GM18858 (cell line): ENCODE measurements around the gene STAT5B.
"Not testable (repeated sequence)": the region's sequence is repeated elsewhere in the genome, so short reads cannot be mapped to it uniquely, and the experiment has no call there.

Source experiments
- ATAC-seq: cut with Tn5 transposase; IDR thresholded peaks from one replicate; pipeline ENCODE4 v1.9.1; 2021; ENCODE audit not compliant: unreplicated experiment

The STAT5B gene

DNA sequence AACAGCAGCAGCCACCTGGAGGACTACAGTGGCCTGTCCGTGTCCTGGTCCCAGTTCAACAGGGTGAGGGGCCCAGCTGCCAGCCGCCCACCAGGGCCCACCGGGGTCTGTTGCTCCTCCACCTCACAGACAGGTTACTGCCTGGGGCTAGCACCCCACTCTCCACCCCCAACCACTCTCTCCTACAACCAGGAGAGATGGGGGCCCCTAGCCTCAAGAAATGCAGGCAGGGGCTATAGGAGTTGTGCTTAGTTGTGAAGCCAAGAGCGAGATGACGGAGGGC is 30.1 kb upstream of the STAT5B start:
- no peak for ATAC-seq

DNA sequence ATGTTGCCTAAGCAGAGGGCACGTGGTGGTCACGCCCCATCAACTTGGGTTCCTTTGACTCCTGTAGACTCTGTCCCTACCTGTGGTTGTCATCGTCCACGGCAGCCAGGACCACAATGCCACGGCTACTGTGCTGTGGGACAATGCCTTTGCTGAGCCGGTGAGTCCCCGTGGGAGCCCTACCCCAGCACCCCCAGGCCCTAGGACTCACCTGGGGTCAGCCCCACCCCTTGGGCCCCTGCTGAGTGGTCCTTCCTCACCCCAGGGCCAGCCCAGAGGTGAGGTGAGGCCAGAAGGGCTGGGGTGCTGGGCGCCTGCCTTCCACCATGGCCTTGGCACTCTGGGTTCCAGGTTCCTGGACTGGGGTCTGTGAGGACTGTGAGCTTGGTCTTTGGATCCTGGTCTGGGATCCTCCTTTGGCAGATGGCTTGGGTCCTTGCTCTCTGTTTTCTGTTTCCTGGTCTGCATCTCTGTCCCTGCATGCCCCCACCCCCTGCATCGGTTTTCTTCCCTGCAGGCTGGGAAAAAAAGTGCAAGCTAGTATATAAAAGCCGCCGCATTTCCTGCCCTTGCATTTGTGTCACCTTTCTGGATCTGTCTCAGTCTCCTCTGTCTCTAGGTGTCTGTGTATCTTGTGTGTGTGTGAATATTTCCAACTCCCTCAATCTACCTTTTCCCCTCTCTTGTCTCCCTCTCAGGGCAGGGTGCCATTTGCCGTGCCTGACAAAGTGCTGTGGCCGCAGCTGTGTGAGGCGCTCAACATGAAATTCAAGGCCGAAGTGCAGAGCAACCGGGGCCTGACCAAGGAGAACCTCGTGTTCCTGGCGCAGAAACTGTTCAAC is 29.6 kb upstream of the STAT5B start:
- ATAC-seq = no peak

DNA sequence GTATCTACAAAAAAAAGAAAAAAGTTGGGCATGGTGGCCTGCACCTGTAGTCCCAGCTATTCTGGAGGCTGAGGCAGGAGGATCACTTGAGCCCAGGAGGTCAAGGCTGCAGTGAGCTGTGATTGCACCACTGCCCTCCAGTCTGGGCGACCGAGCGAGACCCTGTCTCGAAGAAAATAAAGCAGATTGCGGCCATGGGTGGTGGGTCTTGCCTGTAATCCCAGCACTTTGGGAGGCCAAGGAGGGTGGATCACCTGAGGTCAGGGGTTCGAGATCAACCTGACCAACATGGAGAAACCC is 28.8 kb upstream of the STAT5B start:
- not testable (repeated sequence) for ATAC-seq

DNA sequence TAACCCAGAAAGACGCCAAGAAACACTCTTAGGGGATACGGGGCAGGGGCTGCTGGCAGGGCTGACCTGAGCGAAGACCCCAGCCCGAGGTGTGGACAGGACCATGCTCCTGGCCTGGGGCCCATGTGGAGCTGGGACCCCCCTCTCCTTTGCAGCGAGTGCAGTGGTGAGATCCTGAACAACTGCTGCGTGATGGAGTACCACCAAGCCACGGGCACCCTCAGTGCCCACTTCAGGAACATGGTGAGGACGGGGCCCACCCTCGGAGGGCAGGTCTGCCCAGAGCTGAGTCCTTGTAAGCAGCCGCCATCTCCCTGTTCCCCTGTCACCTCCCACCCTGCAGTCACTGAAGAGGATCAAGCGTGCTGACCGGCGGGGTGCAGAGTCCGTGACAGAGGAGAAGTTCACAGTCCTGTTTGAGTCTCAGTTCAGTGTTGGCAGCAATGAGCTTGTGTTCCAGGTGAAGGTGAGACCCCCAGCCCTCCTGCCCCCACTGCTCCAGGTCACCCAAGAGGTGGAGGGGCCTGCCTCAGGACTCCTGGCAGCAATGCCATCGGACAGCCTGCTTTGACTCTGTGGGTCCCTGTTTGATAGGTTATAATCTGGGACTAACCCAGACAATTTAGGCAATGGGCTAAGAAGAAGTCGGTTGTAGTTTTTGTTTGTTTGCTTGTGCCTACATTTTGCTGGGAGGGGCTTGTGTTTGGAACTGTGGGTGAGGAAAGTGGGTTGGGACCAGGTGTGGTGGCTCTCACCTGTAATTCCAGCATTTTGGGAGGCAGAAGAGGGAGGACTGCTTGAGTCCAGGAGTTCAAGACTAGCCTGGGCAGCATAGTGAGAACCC is 28.2 kb upstream of the STAT5B start:
- no peak for ATAC-seq

DNA sequence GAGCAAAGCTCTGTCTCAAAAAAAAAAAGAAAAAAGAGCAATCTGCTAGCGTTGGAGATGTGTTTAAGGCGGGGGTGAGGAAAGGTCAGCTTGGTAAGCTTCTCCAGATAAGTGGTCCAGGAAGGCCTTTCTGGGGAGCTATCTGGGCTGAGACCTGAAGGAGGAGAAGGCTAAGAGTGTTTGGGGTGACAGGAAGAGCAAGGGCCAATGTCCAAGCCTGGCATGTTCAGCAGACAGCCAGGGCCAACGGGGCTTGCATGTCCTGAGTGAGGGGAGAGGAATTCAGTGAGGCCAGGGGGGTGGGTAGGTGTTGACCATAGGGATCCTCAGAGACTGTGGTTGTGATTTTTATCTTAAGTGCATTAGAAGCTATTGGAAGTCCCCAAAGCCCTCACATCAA is 27.5 kb upstream of the STAT5B start:
- no peak for ATAC-seq

DNA sequence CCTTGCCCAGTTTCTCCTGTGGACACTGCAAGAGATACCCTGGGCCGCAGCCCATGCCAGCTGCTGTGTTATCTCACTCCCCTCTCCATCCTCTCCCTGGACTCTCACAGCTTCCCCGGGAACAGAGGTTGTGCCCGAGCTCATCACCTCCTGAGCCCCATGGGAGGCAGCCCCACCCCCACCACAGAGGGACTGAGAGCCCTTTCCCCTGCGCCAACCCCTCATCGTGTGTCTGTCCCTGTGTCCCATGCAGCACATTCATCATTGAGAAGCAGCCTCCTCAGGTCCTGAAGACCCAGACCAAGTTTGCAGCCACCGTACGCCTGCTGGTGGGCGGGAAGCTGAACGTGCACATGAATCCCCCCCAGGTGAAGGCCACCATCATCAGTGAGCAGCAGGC is 24.8 kb upstream of the STAT5B start:
- no peak for ATAC-seq

DNA sequence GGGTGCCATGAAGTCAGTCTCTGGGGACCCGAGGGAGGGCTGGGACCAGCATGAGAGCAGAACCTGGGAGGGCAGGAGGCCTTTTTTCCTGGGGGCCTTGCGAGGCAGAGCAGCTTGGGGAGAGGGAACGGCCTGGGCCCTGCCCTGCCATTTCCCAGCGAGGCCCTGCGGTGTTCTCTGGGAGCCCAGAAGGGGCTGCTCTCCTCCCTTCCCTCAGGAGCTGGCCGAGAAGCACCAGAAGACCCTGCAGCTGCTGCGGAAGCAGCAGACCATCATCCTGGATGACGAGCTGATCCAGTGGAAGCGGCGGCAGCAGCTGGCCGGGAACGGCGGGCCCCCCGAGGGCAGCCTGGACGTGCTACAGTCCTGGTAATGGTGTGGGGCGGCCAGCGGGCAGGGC is 23.7 kb upstream of the STAT5B start:
- not testable (repeated sequence) for ATAC-seq

DNA sequence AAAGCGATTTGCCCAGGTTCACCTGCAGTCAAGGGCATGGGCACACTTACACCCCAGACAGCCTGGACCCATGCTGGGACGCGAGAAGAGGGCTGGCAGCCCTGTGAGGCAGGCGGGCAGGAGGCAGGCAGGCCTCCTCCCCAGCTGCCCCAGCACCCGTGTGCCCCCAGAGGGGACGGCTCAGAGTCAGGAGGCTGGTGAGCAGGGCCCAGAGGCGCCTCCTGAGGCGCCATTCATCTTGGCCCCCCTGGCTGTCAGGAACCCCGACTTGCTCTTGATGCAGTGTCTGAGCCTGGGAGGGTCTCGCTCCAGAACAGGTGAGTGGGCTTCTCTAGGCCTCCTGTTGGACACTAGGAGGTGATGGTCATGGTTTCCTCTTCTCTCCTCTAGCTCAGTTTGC is 23.2 kb upstream of the STAT5B start:
- not testable (repeated sequence) for ATAC-seq

DNA sequence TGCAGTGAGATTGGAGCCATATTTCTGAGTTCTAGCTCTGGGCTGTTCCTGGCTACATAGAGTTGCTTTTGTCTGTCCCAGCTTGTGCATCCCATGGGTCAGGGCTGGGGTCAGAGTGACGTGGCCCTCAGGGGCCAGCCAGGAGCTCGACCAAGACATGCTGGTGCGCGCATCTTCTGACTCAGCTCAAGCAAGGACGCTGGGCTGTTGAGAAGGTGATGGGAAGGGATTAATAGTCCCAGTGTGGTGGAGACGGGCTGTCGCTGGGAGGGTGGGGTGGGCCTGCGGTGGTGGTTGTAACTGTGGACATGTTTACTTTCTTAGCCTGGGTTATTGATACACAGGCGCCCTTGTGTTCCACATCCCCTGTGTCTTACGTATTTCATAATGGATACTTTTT is 21.6 kb upstream of the STAT5B start:
- ATAC-seq = not testable (repeated sequence)

DNA sequence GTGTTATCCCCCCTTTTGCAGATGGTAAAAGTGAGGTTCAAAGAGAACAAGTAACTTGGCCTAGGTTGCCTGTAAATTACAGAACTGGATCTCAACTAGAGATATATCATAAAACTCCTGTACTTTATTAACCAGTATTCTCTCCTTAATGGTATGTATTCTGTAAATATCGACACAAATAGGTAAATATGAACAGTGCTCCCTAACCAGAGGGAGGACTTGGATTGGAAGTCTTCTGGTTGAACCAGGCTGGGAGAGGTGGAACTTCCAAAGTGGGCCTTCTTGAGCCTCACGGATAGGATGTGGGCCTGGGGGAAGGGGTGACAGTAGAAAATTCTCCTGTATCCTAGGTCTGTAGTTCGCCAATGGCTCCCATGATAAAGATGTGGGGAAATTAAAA is 19.8 kb upstream of the STAT5B start:
- ATAC-seq = no peak

DNA sequence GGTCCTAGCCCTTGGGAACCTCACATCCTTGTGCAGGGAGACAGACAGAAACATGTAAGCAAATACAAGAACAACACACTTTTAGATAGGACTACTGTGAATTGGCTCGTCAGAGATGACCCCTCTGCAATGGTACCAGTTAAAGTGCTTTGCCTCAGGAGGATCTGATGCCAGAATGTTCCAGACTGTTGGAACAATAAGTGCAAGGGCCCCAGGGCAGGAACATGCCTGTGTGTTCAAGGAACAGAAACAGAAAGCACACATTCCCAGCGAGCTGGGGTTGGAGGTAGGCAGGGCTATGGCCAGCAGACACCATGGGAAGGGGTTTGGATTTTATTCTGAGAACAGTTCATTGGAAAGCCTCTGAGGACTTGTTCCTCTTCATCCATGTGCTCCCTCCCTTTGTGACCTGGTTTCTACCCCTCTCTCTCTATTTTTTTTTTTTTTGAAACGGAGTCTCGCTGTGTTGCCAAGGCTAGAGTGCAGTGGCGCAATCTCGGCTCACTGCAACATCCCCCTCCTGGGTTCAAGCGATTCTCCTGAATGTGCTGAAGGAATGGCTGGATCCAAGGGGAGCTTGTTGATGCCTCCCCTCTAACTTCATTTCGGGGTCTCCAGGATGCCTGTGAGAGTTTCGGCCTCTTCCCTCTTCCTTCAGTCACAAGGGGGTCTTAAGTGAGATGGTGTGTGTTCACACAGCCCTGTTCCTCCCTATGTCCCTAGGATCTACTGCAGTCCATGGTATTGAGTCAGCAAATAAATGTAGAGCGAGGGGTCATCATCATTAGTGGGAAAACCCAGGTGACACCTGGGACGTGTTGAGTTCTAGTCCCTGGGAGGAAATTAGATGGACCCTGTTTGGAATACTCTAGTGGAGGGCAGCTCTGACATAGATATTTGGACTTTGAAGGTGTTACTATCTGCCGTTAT is 18.5 kb upstream of the STAT5B start:
- no peak for ATAC-seq

DNA sequence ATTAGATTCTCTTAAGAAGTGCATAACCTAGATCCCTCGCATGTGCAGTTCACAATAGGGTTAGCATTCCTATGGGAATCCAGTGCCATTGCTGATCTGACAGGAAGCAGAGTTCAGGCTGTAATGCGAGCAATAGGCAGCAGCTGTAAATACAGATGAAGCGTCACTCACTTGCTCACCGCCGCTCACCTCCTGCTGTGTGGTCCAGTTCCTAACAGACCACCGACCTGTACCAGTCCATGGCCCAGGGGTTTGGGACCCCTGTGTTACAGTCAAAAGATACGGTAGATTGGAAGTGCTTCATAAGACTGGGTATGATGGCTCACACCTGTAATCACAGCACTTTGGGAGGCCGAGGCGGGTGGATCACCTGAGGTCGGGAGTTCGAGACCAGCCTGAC is 14.9 kb upstream of the STAT5B start:
- no peak for ATAC-seq

DNA sequence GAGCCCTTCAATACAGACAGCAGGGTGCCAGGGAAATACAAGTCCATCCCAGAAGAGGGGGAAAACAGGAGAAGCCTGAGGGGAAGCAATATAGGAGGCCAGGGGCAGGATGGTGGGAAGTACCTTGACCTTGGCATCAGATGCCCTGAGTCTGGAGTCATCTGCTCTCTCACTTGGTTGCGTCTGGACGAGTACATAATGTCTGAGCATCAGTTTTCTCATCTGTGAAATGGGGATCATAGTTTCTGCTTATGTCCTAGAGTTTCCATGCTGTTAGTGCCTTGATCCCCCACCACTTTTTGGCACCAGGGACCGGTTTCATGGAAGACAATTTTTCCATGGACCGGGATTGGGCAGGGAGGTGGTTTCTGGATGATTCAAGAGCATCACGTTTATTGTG is 14.4 kb upstream of the STAT5B start:
- no peak for ATAC-seq

DNA sequence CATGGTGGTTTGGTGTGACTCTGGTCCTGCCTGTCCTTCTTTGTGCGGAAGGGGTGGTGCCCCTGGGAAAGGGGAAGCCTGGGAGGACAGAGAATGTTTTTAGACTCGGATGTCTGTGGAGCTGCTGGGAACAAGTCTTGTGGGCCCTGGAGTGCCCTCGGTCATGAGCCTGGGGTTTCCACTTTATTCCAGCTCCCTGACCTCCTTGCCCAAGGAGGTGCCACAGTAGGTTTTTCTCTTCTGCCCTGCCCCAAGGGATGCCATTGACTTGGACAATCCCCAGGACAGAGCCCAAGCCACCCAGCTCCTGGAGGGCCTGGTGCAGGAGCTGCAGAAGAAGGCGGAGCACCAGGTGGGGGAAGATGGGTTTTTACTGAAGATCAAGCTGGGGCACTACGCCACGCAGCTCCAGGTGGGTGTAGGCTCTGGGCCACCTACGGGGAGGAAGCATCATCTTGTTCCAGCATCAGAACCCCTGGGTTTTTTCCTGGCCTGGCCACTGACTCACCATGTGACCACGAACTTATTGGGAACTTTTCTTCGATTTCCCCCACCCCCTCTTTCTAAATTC is 13.5 kb upstream of the STAT5B start:
- ATAC-seq = no peak

DNA sequence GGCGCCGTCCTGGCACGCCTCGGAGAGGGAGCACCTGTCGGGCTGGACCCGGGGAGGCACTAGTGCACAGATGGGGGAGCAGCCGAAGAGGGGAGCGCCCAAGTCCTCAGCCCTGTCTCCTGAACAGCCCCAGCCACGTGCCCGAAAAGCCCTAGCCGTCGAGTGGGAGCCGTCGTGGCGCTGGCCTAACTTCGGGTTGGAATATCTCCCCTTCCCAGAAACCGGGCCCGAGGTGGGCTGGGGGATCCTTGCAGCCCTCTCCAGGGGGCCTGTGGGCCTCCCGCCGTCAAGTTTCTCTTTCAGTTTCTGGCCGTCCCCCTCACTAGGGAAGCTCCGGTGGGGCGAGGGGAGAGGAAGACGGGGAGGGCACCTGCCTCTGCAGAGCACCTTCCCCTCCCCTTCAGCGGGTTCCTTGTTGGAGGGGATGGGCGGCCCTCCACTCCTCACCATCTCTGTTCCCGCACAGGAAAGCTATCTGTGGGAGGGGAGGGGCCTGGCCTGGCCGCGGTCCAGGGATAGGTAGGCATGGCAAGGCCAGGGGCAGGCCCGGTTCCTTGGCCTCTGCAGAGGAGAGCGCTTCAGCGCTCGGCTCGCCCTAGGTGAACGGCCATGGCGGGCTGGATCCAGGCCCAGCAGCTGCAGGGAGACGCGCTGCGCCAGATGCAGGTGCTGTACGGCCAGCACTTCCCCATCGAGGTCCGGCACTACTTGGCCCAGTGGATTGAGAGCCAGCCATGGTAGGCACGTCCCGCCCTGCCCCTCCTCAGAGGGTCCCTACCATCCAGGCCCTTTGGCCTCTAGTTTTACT is 12.8 kb upstream of the STAT5B start:
- ATAC-seq = no peak

DNA sequence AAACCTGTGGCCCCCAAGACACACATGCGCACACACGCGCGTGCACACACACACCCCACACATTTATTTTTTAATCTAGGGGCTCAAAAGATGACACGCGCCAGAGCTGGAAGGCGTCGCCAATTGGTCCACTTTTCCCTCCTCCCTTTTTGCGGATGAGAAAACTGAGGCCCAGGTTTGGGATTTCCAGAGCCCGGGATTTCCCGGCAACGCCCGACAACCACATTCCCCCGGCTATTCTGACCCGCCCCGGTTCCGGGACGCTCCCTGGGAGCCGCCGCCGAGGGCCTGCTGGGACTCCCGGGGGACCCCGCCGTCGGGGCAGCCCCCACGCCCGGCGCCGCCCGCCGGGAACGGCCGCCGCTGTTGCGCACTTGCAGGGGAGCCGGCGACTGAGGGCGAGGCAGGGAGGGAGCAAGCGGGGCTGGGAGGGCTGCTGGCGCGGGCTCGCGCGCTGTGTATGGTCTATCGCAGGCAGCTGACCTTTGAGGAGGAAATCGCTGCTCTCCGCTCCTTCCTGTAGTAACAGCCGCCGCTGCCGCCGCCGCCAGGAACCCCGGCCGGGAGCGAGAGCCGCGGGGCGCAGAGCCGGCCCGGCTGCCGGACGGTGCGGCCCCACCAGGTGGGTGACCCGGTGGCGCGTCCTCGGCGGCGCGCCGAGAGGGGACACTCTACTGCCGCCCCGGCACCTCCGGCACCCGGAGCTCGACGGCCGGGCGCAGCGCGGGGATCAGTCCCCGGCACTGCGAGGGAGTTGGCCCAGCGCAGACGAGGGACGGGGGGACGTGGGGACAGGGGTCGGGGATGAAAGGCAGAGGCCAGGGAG is 12.0 kb upstream of the STAT5B start, which contains the start of gene STAT5A:
Gene STAT5A (plus strand): TSS at position 522 of the 826 bp plus-strand sequence. CDS start 914 bp downstream, outside the sequence.
- no peak for ATAC-seq

DNA sequence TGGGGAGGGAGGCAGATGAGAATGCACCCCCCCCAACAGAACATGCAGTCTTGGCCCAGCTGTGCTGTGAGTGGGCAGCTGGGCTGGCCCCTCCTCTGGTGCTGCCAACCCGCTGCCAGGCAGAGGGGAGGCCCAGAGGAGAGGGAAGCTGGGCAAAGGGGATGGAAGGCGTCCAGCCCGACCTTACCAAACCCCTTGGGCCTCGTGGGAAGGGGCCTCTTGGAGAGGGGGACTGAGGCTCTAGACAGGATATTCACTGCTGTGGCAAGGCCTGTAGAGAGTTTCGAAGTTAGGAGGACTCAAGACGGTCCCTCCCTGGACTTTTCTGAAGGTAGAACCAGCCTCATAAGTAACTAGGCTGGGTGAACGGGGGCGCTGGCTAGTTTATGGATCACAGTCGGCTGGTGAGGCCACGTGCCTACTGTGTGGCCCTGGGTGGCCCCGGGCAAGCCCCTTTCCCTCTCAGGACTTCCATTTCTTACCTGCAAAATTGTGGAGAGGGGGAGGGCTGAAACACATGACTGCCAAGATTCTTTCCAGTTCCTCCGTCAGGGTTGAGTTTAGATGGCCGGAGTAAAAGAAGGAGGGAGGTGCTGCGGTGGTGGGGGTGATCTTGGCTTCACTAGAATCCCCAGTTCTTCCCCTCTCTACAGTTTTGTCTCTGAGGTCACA is 11.2 kb upstream of the STAT5B start:
- no peak for ATAC-seq

DNA sequence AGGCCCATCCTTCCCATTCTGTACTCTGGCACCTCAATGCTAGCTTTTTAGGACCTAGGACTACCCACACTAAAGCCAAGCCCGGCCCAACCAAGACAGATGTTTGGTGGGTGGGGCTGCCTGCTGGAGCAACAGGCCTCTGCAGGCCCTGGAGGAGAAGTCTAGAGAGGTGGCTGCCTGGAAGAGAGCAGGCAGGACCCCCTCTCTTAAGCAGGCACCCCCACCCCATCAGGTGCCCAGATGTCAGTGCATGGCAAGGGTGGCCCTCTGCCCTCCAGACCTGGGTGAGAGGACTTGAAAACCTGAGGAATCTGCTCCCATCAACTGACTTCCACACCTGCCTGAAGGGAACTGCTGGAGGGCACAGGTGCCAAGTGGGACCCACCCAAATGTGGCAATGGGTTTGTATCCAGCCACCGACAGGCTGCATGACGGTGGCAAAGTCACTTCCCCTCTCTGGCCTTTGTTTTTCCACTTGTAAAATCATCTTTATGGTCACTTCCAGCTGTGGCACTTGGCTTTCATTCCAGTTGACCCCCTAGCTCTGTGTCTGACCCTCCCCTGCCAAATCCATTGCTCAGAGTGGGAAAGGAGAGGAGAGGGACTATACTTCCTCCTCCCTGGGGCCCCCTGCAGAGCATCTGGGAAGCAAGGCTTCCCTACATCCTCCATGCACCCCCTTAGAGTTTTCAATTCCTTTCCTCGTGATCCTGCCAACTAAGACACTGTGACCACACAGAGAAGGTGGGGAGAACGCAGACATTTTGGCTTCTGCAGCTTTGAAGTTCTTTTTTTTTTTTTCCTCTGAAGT is 10.4 kb upstream of the STAT5B start:
- ATAC-seq = no peak
